Cardiac fibroblast (primary cell): ENCODE data around the gene NUDT1.

ENCODE experiments used
- DNase-seq, 2 donors: peaks; one replicate each; pipeline versions ENCODE4 v3.0.0 to v3.0.0-alpha.2; 2010; ENCODE audit warnings: low read depth in 2 of 2
- H3K4me3 ChIP-seq, 2 donors: replicated peaks in 1 of 2; 1 replicate in 1 of 2; 2 replicates in 1 of 2; pipeline ENCODE4 v1.5.1; 2011; ENCODE audit warnings: low read depth in 2 of 2, low read length in 2 of 2, mild to moderate bottlenecking in 2 of 2, moderate library complexity in 1 of 2
- TF ChIP-seq, protein P1 (sequence below): IDR thresholded peaks from one replicate; pipeline ENCODE4 v1.5.1; 2011; ENCODE audit warnings: low read depth, mild to moderate bottlenecking, low read length, inconsistent platforms

The NUDT1 gene

DNA sequence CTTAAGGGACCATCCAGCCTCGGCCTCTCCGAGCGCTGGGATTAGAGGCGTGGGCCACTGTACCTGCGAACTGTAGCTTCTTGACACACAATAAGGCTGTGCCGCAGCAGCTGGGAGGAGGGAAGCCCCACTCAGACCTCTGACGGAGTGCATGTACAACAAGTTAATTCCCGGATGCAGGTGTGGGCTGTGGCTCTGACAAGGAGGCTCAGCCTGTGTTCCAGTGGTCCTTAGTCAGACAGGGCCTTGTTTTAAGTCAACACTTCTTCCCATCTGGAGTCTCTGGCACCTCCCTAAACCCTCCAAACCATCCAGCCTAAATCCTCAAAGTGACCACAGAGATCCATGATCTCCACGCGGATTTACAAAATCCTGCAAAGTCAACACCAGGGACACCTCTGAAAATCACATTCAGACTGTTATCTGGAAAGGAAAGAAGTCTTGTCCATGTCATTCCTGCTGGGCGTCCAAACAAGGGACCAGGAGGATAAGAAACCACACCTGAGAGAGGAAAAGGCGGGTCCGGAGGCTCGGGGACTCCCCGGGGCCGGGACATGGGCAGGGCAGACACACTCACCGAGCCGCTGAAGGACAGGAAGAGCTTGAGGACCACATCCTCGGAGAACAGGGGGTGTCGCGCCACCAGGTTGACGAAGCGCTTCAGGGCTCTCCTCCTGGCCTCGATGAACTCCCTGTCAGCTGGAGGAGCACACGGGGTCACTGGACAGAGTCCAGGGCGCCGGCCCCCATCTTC is 29.4 kb downstream of the NUDT1 start:
- TF ChIP-seq, protein P1, sequence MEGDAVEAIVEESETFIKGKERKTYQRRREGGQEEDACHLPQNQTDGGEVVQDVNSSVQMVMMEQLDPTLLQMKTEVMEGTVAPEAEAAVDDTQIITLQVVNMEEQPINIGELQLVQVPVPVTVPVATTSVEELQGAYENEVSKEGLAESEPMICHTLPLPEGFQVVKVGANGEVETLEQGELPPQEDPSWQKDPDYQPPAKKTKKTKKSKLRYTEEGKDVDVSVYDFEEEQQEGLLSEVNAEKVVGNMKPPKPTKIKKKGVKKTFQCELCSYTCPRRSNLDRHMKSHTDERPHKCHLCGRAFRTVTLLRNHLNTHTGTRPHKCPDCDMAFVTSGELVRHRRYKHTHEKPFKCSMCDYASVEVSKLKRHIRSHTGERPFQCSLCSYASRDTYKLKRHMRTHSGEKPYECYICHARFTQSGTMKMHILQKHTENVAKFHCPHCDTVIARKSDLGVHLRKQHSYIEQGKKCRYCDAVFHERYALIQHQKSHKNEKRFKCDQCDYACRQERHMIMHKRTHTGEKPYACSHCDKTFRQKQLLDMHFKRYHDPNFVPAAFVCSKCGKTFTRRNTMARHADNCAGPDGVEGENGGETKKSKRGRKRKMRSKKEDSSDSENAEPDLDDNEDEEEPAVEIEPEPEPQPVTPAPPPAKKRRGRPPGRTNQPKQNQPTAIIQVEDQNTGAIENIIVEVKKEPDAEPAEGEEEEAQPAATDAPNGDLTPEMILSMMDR = no peak
- no peak for DNase-seq
- H3K4me3 ChIP-seq = no peak overlapping the region

DNA sequence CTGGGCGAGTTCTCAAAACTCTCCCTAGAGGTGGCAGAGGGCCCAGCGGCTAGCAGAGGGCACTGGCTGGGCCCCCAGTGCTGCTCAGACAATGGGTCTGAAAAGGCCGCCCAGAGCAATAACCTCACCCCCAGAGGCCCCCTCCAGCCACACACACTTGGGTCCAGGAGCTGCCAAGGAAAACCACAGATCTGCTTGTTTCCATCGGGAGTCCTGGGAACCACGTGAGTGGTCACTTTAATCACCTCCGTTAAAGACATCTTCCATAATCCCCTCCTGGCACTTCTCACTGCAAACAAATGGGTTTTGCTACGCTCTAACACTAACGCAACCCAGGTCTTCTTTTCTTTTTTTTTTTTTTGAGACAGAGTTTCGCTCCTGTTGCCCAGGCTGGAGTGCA is 30.0 kb downstream of the NUDT1 start:
- DNase-seq = no peak
- H3K4me3 ChIP-seq = no peak overlapping the region
- TF ChIP-seq, protein P1 = no peak

DNA sequence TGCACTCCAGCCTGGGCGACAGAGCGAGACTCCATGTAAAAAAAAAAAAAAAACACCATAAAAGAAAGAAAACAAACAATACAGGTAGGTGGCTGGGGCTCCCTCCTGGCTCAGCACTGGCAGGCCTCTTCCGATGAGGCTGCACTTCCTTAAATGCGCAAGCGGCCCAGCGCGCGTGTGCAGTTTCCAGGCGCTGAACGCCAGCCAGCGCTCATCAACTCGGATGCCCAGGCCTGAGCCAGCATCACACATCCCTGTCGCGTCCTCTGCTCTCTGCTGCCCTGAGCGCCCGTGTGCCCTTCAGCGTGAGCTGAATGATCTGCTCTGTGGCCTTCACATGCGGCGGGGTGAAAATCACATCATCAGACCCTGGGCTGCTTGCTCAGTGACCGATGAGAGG is 31.8 kb downstream of the NUDT1 start:
- DNase-seq = no peak
- TF ChIP-seq, protein P1 = no peak
- no peak overlapping the region for H3K4me3 ChIP-seq

DNA sequence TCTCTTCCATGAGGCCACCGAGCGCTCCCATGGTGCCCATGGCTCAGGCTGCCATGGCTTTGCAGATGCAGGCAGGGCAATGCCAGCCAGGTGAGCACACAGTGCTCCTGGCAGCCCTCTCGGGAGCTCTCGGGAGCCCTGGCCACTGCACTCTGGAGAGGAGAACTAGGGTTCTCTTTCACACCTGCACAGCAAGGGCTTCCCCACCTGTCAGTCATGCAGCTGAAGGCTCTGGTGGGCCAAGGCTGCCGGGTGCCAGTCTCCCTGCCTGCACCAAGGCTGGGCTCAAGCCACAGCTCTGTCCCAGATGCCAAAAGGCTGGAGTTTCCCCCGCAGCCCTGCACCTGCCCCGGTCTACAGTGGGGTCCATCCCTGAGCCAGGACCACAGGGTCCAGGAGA is 32.6 kb downstream of the NUDT1 start:
- H3K4me3 ChIP-seq = no peak overlapping the region
- DNase-seq = no peak
- TF ChIP-seq, protein P1 = no peak

DNA sequence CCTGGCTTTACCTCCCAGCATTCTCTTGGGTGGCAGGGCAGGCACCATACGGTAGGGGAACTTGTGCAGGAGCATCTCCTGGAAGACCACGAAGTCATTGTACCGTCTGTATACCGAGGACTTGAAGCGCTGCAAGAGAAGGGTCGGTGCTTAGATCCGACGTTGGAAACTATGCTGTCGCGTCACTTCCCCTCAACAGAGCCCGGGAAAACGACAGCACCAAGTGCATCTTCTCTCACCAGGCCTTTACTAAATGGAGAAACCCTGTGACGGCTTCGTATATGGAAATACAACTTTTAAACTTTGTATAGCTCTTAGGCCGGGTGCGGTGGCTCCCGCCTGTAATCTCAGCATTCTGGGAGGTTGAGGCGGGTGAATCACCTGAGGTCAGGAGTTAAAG is 33.1 kb downstream of the NUDT1 start:
- TF ChIP-seq, protein P1 = no peak
- H3K4me3 ChIP-seq = no peak overlapping the region
- DNase-seq = no peak

DNA sequence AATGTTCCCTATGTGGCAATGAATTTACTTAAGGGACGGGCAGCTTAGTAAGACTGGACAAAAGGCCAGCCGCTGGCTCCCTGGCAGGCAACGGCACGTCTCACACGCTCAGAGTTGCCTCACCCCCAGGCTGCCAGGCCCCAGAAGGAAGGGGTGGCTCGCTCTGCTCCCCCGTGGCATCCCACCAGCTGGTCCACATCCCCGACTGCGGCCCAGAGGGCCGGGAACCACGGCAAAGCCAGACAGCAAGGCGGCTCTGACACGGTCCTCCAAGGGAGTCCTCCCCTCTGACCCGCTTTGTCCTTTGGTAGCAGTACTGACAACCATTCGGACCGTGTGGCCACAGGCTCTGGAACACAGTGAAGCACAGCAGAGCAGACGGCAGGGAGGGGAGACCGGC is 34.1 kb downstream of the NUDT1 start:
- DNase-seq = no peak
- no peak overlapping the region for H3K4me3 ChIP-seq
- TF ChIP-seq, protein P1 = no peak

DNA sequence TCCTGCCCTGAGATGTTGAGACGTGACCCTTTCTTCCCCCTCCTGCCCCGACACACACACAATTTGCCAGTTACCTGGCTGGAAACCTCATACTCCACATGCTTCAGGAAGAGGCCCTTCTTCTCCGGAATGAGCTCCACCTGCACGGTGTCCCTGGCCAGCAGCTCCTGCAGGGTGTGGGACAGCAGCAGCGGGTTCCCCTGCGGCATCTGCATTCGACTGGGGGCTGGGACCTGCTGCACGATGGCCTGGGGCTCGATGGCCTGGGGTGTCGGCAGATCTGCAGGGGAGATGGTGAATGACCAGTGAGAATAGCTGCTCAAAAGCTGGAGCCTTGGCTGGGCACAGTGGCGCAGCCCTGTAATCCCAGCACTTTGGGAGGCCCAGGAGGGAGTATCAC is 36.0 kb downstream of the NUDT1 start:
- TF ChIP-seq, protein P1 = no peak
- H3K4me3 ChIP-seq = no peak overlapping the region
- no peak for DNase-seq
